Panc1 (cell line): ENCODE results near the gene DACH1. TPM values are rescaled to one million over a fixed set of nuclear protein-coding genes. Genes with fewer than 3 reads are reported as not detected.

Experiments used
- ATAC-seq: fragments of 200-7000 bp; cut with Tn5 transposase; 2 replicates; pipeline ENCODE4 v1.9.1; 2020; ENCODE audit warnings: mild to moderate bottlenecking, moderate library complexity
- BruUV-seq: library from RNA; stranded (reverse); fragments of 400-500 nt; replicated peaks from 2 replicates; lab custom pipeline; 2021; lab: Mats Ljungman, UMichigan
- CTCF ChIA-PET: fragments of 300-600 bp; sonication (Branson Sonifier 250); formaldehyde crosslinking; loops from one replicate; lab custom pipeline; 2022; ENCODE audit warnings: antibody characterized with exemption; lab: Charles Lee
- POLR2A ChIA-PET: fragments of 300-600 bp; sonication (Branson Sonifier 250); formaldehyde crosslinking; loops from one replicate; lab custom pipeline; 2022; ENCODE audit warnings: antibody characterized with exemption; lab: Charles Lee
- DNase-seq: peaks from one replicate; pipeline ENCODE4 v3.0.0-alpha.2; 2010; ENCODE audit warnings: low read depth, low spot score
- H3K27ac ChIP-seq: 2 replicates; pipeline ENCODE4 v1.5.1; 2011; ENCODE audit warnings: mild to moderate bottlenecking, low read length, inconsistent platforms
- H3K27me3 ChIP-seq: fragments of 200-500 bp; sonication (Bioruptor generic); 2 replicates; pipeline ENCODE4 v1.6.0; 2014; ENCODE audit warnings: low read length, inconsistent platforms; ENCODE audit not compliant: control insufficient read depth, insufficient read depth
- H3K36me3 ChIP-seq: fragments of 200-500 bp; sonication (Bioruptor generic); 2 replicates; pipeline ENCODE4 v1.5.1; 2014; ENCODE audit warnings: inconsistent platforms, mild to moderate bottlenecking, low read length, moderate library complexity; ENCODE audit not compliant: control insufficient read depth, insufficient read depth
- H3K4me1 ChIP-seq: 2 replicates; pipeline ENCODE4 v1.5.1; 2011; ENCODE audit warnings: inconsistent platforms, mild to moderate bottlenecking, low read length, moderate library complexity; ENCODE audit not compliant: control insufficient read depth, insufficient read depth
- H3K4me3 ChIP-seq, 2 experiments: 2 replicates each; pipeline ENCODE4 v1.5.1; 2011 to 2012; ENCODE audit warnings: low read depth in 2 of 2, low read length in 2 of 2, mild to moderate bottlenecking in 2 of 2, inconsistent platforms in 1 of 2, moderate library complexity in 1 of 2
- H3K9me3 ChIP-seq: fragments of 200-500 bp; sonication (Bioruptor generic); 2 replicates; pipeline ENCODE4 v1.5.1; 2014; ENCODE audit warnings: low read depth, mild to moderate bottlenecking, inconsistent platforms, low read length, moderate library complexity; ENCODE audit not compliant: control insufficient read depth, insufficient read depth
- POLR2AphosphoS5 ChIP-seq: IDR thresholded peaks from 2 replicates; pipeline ENCODE4 v1.6.1; 2012; ENCODE audit warnings: mild to moderate bottlenecking, low read depth, low read length, moderate library complexity
- REST ChIP-seq, 2 experiments: IDR thresholded peaks; 2 replicates each; pipeline ENCODE4 v1.6.1; 2011 to 2012; ENCODE audit warnings: low read depth in 2 of 2, control low read depth in 1 of 2, low read length in 1 of 2, mild to moderate bottlenecking in 1 of 2, moderate library complexity in 1 of 2; ENCODE audit not compliant: insufficient read depth in 1 of 2
- SIN3A ChIP-seq: IDR thresholded peaks from 2 replicates; pipeline ENCODE4 v1.6.1; 2012; ENCODE audit warnings: low read depth, mild to moderate bottlenecking, low read length, moderate library complexity, borderline replicate concordance; ENCODE audit not compliant: insufficient read depth
- TCF7L2 ChIP-seq: IDR thresholded peaks from 2 replicates; pipeline ENCODE4 v1.6.1; 2011; ENCODE audit warnings: mild to moderate bottlenecking, low read depth, low read length, inconsistent platforms
- in situ Hi-C: cut with HindIII; loops from 2 replicates; pipeline ENCODE4 v1.10.0; 2016; ENCODE audit warnings: low sequenced_read_pairs, low pct_unique_long_range_greater_than_20kb
- intact Hi-C: fragments of 100-400 bp; cut with micrococcal nuclease; formaldehyde crosslinking; loops from one replicate; pipeline ENCODE4 v1.10.0; 2022; ENCODE audit not compliant: unreplicated experiment
- total RNA-seq: library from RNA; stranded (reverse); gene quantifications from one replicate; pipeline ENCODE4 v1.2.1, GENCODE V29; 2021; ENCODE audit not compliant: unreplicated experiment
- TF ChIP-seq, protein P1 (sequence below): fragments of 450-650 bp; IDR thresholded peaks from 2 replicates; pipeline ENCODE4 v1.5.1; 2017; ENCODE audit warnings: mild to moderate bottlenecking

DACH1 gene
- total RNA-seq, 1 experiment from 2014 or later: 0.54 TPM

GRCh38 chr13:71606818-71607217 lies 260.2 kb downstream of the DACH1 start:
- ATAC-seq: no peak
- no peak for TF ChIP-seq POLR2AphosphoS5
- no peak for TF ChIP-seq TCF7L2
- TF ChIP-seq REST (IDR thresholded peaks at IDR 0.05; ENCODE audit: insufficient read depth in 1 of 2, low read depth in 2 of 2, low read length in 1 of 2): no peak
- no peak for TF ChIP-seq SIN3A
- TF ChIP-seq, protein P1, sequence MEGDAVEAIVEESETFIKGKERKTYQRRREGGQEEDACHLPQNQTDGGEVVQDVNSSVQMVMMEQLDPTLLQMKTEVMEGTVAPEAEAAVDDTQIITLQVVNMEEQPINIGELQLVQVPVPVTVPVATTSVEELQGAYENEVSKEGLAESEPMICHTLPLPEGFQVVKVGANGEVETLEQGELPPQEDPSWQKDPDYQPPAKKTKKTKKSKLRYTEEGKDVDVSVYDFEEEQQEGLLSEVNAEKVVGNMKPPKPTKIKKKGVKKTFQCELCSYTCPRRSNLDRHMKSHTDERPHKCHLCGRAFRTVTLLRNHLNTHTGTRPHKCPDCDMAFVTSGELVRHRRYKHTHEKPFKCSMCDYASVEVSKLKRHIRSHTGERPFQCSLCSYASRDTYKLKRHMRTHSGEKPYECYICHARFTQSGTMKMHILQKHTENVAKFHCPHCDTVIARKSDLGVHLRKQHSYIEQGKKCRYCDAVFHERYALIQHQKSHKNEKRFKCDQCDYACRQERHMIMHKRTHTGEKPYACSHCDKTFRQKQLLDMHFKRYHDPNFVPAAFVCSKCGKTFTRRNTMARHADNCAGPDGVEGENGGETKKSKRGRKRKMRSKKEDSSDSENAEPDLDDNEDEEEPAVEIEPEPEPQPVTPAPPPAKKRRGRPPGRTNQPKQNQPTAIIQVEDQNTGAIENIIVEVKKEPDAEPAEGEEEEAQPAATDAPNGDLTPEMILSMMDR: no peak
- no TSS peak for BruUV-seq
- ChIA-PET POLR2A (no interaction called here), CTCF (no interaction called here)
- H3K4me3 ChIP-seq: no peak overlapping the region
- H3K4me1 ChIP-seq: no peaks in the 10 kb centered on the region
- intact Hi-C loops: no loop called here
- no peaks in the 10 kb centered on the region for H3K36me3 ChIP-seq
- in situ Hi-C loops: no loop called here
- no peak for DNase-seq
- H3K27me3 ChIP-seq: no peaks in the 10 kb centered on the region
- H3K9me3 ChIP-seq: no peaks in the 10 kb centered on the region
- no peak overlapping the region for H3K27ac ChIP-seq

DNA sequence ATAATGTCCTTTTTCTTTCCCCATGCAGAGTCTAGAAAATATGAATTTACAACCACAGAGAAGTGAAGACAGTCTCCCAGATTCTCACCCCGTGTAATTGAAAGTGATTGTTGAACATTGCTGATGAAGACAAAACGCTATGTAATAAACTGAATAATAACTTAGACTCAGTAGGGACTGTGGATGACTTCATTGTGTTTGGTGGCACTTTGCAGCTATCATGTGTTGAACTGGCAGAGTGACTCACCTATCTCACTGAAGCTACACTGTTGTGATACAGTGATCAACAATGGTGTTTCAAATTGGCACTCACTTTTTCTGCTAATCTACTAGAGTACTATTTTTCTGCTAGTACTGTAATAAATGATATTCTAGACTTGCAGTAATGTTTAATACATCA lies 261.3 kb downstream of the DACH1 start:
- no TSS peak for BruUV-seq
- no peak overlapping the region for H3K27ac ChIP-seq
- H3K36me3 ChIP-seq: no peaks in the 10 kb centered on the region
- no peaks in the 10 kb centered on the region for H3K4me1 ChIP-seq
- DNase-seq (no peak), ATAC-seq (no peak)
- intact Hi-C loops (no loop called here), in situ Hi-C loops (no loop called here)
- no peak for TF ChIP-seq SIN3A
- no peak for TF ChIP-seq POLR2AphosphoS5
- TF ChIP-seq, protein P1: no peak
- TF ChIP-seq REST (IDR thresholded peaks at IDR 0.05; ENCODE audit: insufficient read depth in 1 of 2, low read depth in 2 of 2, low read length in 1 of 2): no peak
- POLR2A ChIA-PET: no interaction called here
- H3K9me3 ChIP-seq: no peaks in the 10 kb centered on the region
- H3K4me3 ChIP-seq: no peak overlapping the region
- CTCF ChIA-PET: no interaction called here
- no peaks in the 10 kb centered on the region for H3K27me3 ChIP-seq
